D721Med (cell line): ENCODE measurements around the gene MYO1G.

Source experiments
- DNase-seq: peaks from one replicate; pipeline ENCODE4 v3.0.0; 2011; ENCODE audit warnings: low spot score; ENCODE audit not compliant: insufficient read length
- FAIRE-seq: peaks from 2 replicates; lab custom pipeline; 2011; peaks lifted over from hg19 to GRCh38; lab: Jason Lieb, UNC
- TF ChIP-seq, protein P1 (sequence below): IDR thresholded peaks from 2 replicates; pipeline ENCODE4 v1.5.1; 2012; ENCODE audit warnings: mild to moderate bottlenecking, control low read depth; ENCODE audit not compliant: insufficient read depth; ENCODE audit errors: missing control alignments

The MYO1G gene

DNA sequence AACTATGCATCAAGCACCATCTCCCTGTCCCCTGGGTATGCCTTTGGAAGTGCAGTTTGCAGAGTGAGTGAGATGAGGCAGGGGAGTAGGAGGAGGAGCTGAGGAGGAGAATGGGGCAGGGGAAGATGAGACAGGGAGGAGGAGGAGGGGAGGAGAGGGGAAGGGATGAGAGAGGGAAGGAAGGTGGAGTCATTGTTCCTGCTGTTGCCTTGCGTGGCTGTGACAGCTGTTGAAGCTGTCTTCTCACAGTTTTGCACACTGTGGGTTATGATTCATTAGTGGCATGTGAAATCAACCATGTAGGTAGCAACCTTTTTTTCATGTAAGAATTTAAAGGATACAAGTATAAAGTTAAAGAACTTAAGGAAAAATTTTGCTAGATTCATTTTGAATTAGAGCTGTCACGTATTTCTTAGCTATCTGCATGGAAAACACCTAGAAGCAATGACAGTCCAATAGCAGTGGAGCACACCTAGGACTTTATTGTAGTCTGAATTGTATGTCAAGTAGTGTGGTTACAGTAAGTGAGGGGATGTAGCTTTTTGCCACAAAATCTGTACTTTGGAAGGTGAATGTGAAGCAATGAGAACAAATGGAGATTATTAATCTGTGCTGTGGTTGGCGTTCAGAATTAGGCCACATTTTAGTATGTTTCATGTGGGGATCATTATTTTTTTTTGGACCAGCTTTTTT is 42.9 kb upstream of the MYO1G start:
- FAIRE-seq = no peak
- TF ChIP-seq, protein P1, sequence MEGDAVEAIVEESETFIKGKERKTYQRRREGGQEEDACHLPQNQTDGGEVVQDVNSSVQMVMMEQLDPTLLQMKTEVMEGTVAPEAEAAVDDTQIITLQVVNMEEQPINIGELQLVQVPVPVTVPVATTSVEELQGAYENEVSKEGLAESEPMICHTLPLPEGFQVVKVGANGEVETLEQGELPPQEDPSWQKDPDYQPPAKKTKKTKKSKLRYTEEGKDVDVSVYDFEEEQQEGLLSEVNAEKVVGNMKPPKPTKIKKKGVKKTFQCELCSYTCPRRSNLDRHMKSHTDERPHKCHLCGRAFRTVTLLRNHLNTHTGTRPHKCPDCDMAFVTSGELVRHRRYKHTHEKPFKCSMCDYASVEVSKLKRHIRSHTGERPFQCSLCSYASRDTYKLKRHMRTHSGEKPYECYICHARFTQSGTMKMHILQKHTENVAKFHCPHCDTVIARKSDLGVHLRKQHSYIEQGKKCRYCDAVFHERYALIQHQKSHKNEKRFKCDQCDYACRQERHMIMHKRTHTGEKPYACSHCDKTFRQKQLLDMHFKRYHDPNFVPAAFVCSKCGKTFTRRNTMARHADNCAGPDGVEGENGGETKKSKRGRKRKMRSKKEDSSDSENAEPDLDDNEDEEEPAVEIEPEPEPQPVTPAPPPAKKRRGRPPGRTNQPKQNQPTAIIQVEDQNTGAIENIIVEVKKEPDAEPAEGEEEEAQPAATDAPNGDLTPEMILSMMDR = no peak
- DNase-seq = no peak

- FAIRE-seq (no peak), DNase-seq (no peak)
- TF ChIP-seq, protein P1 = no peak
Measured at GRCh38 chr7:45020915-45021314, 42.1 kb upstream of the MYO1G start.

GRCh38 chr7:45017253-45017652 is 38.4 kb upstream of the MYO1G start:
- TF ChIP-seq, protein P1 = no peak
- DNase-seq (no peak), FAIRE-seq (no peak)

DNA sequence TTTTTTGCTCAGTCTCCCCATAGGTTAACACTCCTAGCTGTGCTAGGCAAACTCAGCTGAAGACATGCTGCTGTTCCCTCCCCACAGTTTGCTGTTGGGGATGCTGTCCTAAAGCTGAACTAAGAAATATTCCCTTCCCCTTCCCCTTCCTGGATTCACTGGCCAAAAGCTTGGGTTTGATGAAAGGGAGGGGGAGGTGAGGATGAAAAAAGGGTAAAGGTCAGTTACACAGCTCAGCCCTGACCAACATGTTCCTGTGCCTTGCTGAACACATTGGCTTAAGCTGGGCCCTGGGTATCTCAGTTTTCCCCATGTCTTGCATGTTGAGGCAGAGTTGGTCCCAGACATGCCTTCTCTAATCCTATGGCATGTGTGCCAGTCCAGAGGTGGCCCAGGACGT is 36.5 kb upstream of the MYO1G start:
- TF ChIP-seq, protein P1 = no peak
- no peak for DNase-seq
- FAIRE-seq = no peak

DNA sequence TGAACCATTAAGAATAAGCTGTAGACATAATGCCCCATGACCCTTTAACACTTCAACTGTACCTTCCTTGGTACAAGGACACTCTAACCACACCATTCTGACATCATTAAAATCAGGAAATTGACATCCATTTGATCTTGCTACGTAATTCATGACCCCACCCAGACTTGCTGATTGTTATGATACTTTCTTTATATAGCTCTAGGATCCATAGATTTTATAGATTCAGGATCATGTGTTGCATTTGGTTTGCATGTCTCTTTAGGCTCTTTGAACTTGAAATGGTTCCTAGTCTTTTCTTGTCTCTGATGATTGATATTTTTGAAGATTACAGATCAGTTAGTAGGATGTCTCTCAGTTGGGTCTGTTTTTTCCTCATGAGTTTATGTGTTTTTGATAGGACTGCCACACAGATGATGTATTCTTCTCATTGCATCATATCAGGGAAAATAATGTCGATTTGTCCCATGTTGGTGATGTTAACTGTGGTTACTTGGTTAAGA is 34.7 kb upstream of the MYO1G start:
- TF ChIP-seq, protein P1 = no peak

DNA sequence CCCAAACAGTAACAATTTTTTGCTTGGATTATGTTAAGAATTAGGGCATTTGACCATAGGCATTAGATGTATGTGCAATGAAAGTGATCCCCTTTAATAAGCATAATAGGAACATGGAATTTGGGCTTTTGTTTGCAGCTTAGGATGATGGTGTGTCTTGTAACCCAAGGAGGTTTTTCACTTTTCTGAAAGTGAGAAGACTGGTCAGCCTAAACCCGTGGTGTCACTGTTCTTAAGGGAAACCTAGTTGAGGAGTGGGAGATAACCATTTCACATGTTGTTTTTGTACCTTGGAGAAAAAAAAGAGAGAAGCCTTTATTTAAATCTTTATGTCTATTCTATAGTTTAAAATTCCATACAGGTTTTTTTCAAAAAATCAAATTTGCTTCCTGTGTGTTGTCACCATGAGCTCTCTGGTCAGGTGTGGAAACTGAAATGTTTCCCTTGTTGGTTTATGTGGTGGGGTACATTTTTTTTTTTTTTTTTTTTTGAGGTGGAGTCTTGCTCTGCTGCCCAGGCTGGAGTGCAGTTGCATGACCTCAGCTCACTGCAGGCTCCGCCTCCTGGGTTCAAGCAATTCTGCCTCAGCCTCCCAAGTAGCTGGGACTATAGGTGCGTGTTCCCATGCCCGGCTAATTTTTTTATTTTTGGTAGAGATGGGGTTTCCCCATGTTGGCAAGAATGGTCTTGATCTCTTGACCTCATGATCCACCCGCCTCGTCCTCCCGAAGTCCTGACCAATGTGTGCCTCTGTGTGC is 28.9 kb upstream of the MYO1G start:
- TF ChIP-seq, protein P1 = no peak
- FAIRE-seq (no peak), DNase-seq (no peak)

More for the DNA sequence above, 34.7 kb upstream of the MYO1G start:
- FAIRE-seq (no peak), DNase-seq (no peak)
